Measurements from ENCODE around the gene GUCA1A. TPM values are rescaled to one million over a fixed set of nuclear protein-coding genes. Genes with fewer than 3 reads are reported as not detected.
"Not testable (repeated sequence)": the region's sequence is repeated elsewhere in the genome, so short reads cannot be mapped to it uniquely, and the experiment has no call there.

Gene GUCA1A
- total RNA-seq, 4 donors from 2014 or later, result not detected

DNA sequence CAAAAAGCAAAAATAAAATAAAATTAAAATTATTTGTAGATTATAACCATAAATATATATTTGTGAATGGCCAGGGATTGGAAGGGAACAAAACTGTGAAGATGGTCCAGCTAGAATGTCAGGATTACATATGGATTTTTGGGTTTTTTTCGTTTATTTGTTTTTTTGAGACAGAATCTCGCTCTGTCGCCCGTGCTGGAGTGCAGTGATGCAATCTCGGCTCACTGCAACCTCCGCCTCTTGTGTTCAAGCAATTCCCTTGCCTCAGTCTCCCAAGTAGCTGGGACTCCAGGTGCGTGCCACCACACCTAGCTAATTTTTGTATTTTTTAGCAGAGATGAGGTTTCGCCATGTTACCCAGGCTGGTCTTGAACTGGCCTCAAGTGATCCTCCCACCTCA lies 22.9 kb upstream of the GUCA1A start:
- Histone ChIP-seq H3K27me3 (peaks cover 0 to 12% (median 0%) of the 10 kb centered on the region in 4 donors), H3K4me3 (no peak overlapping the region), H3K4me1 (no peaks in the 10 kb centered on the region), H3K9me3 (no peaks in the 10 kb centered on the region), H3K36me3 (no peaks in the 10 kb centered on the region), H3K27ac (replicated peaks in 1 of 4) (no peak overlapping the region)
- TF ChIP-seq POLR2A (IDR thresholded peaks at IDR 0.05; ENCODE audit: low read depth) (no peak), POLR2AphosphoS5 (IDR thresholded peaks at IDR 0.05) (no peak), EP300 (IDR thresholded peaks at IDR 0.05) (no peak)
- TF ChIP-seq, protein P1, sequence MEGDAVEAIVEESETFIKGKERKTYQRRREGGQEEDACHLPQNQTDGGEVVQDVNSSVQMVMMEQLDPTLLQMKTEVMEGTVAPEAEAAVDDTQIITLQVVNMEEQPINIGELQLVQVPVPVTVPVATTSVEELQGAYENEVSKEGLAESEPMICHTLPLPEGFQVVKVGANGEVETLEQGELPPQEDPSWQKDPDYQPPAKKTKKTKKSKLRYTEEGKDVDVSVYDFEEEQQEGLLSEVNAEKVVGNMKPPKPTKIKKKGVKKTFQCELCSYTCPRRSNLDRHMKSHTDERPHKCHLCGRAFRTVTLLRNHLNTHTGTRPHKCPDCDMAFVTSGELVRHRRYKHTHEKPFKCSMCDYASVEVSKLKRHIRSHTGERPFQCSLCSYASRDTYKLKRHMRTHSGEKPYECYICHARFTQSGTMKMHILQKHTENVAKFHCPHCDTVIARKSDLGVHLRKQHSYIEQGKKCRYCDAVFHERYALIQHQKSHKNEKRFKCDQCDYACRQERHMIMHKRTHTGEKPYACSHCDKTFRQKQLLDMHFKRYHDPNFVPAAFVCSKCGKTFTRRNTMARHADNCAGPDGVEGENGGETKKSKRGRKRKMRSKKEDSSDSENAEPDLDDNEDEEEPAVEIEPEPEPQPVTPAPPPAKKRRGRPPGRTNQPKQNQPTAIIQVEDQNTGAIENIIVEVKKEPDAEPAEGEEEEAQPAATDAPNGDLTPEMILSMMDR (IDR thresholded peaks at IDR 0.05), result no peak
- intact Hi-C loops (cut with DNase I), result no loop called here
- no peak for DNase-seq (ENCODE audit: extremely low spot score)
- WGBS, result 90% methylated on average over 8 of the region's 8 CpGs

DNA sequence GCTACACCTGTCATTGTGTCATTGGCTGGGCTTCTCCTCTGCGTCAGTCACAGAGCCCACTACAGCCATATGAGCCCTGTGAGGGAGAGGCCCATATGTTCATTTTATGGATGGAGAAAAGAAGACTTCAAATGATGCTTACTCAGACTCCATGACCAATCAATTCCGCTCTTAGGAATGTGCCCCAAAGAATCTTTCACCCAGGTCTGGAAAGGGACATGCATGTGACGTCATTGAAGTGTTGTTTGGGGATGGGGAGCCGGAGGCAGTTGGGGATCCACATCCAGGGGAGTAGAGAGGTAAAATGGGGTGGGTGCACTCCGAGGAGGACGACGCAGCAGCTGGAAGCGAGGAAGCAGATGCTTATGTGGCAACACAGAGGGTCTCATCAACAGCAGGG lies 21.1 kb upstream of the GUCA1A start:
- H3K36me3 ChIP-seq, result no peaks in the 10 kb centered on the region
- H3K4me3 ChIP-seq, result no peak overlapping the region
- WGBS, result 75% methylated on average over 8 of the region's 8 CpGs
- no peak for DNase-seq (ENCODE audit: extremely low spot score)
- intact Hi-C loops (cut with DNase I), result no loop called here
- no peak overlapping the region for H3K27ac ChIP-seq (replicated peaks in 1 of 4)
- no peaks in the 10 kb centered on the region for H3K9me3 ChIP-seq
- no peaks in the 10 kb centered on the region for H3K4me1 ChIP-seq
- no peaks in the 10 kb centered on the region for H3K27me3 ChIP-seq
- TF ChIP-seq, protein P1 (IDR thresholded peaks at IDR 0.05), result no peak
- TF ChIP-seq POLR2A (IDR thresholded peaks at IDR 0.05; ENCODE audit: low read depth) (no peak), POLR2AphosphoS5 (IDR thresholded peaks at IDR 0.05) (no peak), EP300 (IDR thresholded peaks at IDR 0.05) (no peak)

DNA sequence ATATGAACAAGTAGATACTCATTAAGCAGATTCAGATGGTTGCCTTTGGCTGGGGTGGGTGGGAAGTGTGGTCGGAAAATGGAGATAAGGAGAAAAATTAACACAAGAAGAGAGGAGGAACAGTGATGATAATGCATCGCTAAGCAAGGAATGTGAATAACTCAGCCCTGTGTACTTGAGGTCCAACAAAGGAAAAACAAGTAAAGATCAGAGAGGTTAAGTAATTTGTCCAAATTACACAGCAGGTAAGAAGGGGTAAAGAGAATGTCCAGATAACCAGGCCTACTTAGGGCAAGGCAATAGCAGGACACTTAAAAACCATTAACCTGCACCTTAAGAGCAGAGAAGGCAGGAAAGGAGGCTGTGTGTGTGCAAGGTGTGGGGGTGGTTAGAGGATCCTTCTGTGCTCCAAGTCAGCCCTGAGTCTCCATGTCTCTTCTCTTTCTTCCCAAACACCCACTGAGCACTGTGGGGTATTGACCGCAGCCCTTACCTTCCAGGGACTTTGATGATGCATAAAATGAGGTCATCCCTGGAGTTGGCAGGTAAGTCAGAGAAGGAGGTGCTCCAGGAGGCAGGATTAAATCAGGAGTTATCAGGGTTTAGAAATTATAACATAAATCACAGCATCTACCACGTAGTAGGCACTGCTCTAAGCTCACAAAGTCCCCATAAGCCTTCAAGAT lies 20.5 kb upstream of the GUCA1A start:
- H3K27me3 ChIP-seq; DNase-seq (ENCODE audit: extremely low spot score); H3K9me3 ChIP-seq; H3K27ac ChIP-seq (replicated peaks in 1 of 4); intact Hi-C loops (cut with DNase I); H3K36me3 ChIP-seq; H3K4me1 ChIP-seq; H3K4me3 ChIP-seq: not testable (repeated sequence)
- WGBS, result 89% methylated on average over 2 of the region's 4 CpGs

DNA sequence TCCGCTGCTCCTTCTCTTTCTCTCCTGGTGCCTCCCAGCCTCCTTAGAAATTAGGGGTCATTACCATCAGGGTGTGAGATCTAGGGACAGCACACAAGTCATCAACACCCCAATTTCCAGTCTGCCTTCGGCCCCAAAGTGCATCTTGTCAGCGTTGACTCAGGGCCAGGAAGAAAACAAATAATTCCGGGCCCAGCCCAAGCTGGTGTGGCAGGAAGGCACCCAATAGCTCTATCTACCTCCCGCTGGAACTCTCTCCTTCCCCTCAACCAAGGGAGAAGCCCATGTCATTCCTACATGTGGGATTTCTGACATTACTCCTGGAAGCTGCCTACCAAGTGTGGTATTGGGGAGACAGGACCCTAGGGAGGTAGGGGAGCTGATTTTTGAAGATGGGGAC lies 19.2 kb upstream of the GUCA1A start:
- DNase-seq (ENCODE audit: extremely low spot score), result no peak
- intact Hi-C loops (cut with DNase I), result no loop called here
- Histone ChIP-seq H3K9me3 (no peaks in the 10 kb centered on the region), H3K27me3 (peaks cover 0 to 4% (median 0%) of the 10 kb centered on the region in 4 donors), H3K27ac (replicated peaks in 1 of 4) (no peak overlapping the region), H3K36me3 (no peaks in the 10 kb centered on the region), H3K4me3 (no peak overlapping the region), H3K4me1 (no peaks in the 10 kb centered on the region)
- 81% methylated on average over 5 of the region's 5 CpGs for WGBS
- TF ChIP-seq POLR2AphosphoS5 (IDR thresholded peaks at IDR 0.05), result no peak
- TF ChIP-seq, protein P1 (IDR thresholded peaks at IDR 0.05), result no peak
- TF ChIP-seq POLR2A (IDR thresholded peaks at IDR 0.05; ENCODE audit: low read depth), result no peak
- no peak for TF ChIP-seq EP300 (IDR thresholded peaks at IDR 0.05)

DNA sequence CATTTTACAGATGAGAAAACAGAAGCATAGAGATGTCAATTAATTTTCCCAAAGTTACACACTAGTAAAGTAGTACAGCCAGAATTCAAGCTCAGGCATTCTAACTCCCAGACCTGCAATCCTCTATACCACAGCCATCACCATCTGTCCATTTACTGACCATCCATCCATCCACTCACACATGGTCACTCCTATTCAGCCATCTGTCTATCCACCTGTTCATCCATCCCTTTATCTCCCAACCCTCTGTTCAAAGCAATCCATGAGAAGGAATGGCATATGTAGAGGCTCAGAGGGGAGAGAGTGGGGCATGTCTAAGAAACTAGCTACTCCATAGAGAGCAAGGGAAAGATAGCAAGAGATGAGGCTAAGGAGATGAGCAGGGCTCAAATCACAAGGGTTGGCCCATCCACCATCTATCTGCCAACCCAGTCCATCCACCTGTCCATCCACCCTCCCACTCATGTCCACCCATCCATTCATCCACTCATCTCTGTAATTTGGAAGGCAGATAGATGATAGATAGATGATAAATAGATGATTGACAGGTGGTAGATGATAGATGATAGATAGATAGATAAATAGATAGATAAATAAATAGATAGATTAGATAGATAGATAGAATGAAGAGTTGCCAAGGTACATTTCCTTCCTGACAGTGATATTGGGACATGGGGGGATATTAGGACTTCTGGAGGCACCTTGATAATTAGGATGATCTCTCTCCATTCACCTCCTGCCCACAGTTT lies 18.5 kb upstream of the GUCA1A start:
- TF ChIP-seq, protein P1 (IDR thresholded peaks at IDR 0.05), result no peak
- TF ChIP-seq POLR2A (IDR thresholded peaks at IDR 0.05; ENCODE audit: low read depth) (no peak), POLR2AphosphoS5 (IDR thresholded peaks at IDR 0.05) (no peak), EP300 (IDR thresholded peaks at IDR 0.05) (no peak)
- Histone ChIP-seq H3K4me3 (no peak overlapping the region), H3K27ac (replicated peaks in 1 of 4) (no peak overlapping the region), H3K4me1 (no peaks in the 10 kb centered on the region), H3K27me3 (peaks cover 0 to 4% (median 0%) of the 10 kb centered on the region in 4 donors), H3K36me3 (no peaks in the 10 kb centered on the region), H3K9me3 (no peaks in the 10 kb centered on the region)
- intact Hi-C loops (cut with DNase I), result no loop called here
- no peak for DNase-seq (ENCODE audit: extremely low spot score)
